Esophagus muscularis mucosa (tissue), 4 donors: ENCODE measurements around the gene SLC7A8. TPM values are rescaled to one million over a fixed set of nuclear protein-coding genes. Genes with fewer than 3 reads are reported as not detected.

Experiments
- DNase-seq: peaks from one replicate; pipeline ENCODE4 v3.0.0-alpha.2; 2017; ENCODE audit errors: extremely low spot score
- H3K27ac ChIP-seq, 4 donors: fragments of 200-600 bp; sonication (generic); replicated peaks in 1 of 4; 1 replicate in 3 of 4; 2 replicates in 1 of 4; pipeline ENCODE4 v1.5.1; 2016 to 2019; ENCODE audit warnings: mild to moderate bottlenecking in 1 of 4
- H3K27me3 ChIP-seq, 4 donors: fragments of 200-600 bp; sonication (generic); one replicate each; pipeline versions ENCODE4 v1.5.1 to v1.6.0; 2016 to 2019
- H3K36me3 ChIP-seq, 4 donors: fragments of 200-600 bp; sonication (generic); one replicate each; pipeline ENCODE4 v1.5.1; 2016 to 2019
- H3K4me1 ChIP-seq, 4 donors: fragments of 200-600 bp; sonication (generic); one replicate each; pipeline ENCODE4 v1.5.1; 2016 to 2019
- H3K4me3 ChIP-seq, 4 donors: fragments of 200-600 bp; sonication (generic); 1 replicate in 2 of 4; 2 replicates in 2 of 4; pipeline ENCODE4 v1.5.1; 2016 to 2019; ENCODE audit warnings: mild to moderate bottlenecking in 4 of 4, moderate library complexity in 1 of 4
- H3K9me3 ChIP-seq, 4 donors: fragments of 200-600 bp; sonication (generic); 1 replicate in 3 of 4; 2 replicates in 1 of 4; pipeline ENCODE4 v1.5.1; 2016 to 2019
- CTCF ChIP-seq, 3 experiments: fragments of 200-600 bp in 2 of 3; fragments of 450-650 bp in 1 of 3; sonication (generic) in 2 of 3; IDR thresholded peaks; one replicate each; pipeline ENCODE4 v1.5.1; 2017 to 2019; ENCODE audit warnings: antibody characterized with exemption in 3 of 3, mild to moderate bottlenecking in 2 of 3, moderate library complexity in 1 of 3
- EP300 ChIP-seq: sonication (generic); formaldehyde crosslinking; IDR thresholded peaks from one replicate; pipeline ENCODE4 v1.6.1; 2017; ENCODE audit warnings: antibody characterized with exemption
- POLR2A ChIP-seq: fragments of 450-650 bp; IDR thresholded peaks from one replicate; pipeline ENCODE4 v1.6.1; 2017; ENCODE audit warnings: antibody characterized with exemption, moderate library complexity, mild to moderate bottlenecking, low read depth
- POLR2AphosphoS5 ChIP-seq, 2 donors: sonication (generic); formaldehyde crosslinking; IDR thresholded peaks; one replicate each; pipeline ENCODE4 v1.6.1; 2017; ENCODE audit warnings: antibody characterized with exemption in 2 of 2
- WGBS: methylation state at CpG from one replicate; pipeline ENCODE4 v1.1.5; 2018; 5-methylcytosine and 5-hydroxymethylcytosine counted together
- intact Hi-C: fragments of 100-400 bp; cut with DNase I; formaldehyde crosslinking; loops from one replicate; pipeline ENCODE4 v1.15.1; 2023
- total RNA-seq, 4 donors: library from RNA; depleted of rRNA; stranded (reverse); fragments of >200 nt; gene quantifications; one replicate each; pipeline versions ENCODE4 v1.1.0 to v1.2.1, GENCODE V29; 2016

The SLC7A8 gene
- total RNA-seq, 4 donors from 2014 or later: 19.5 to 48.3 (median 32.5) TPM

GRCh38 chr14:23182372-23183157 lies 895 bp downstream of the SLC7A8 start:
- under 1% methylated on average over 24 of the region's 24 CpGs for WGBS
- DNase-seq: no peak
- Histone ChIP-seq H3K27ac (peak overlapping the region; percentile 63 to 75 (median 70)), H3K4me3 (peak overlapping the region; percentile 54 to 69 (median 58)), H3K4me1 (peaks cover 0 to 54% (median 51%) of the 10 kb centered on the region in 4 donors), H3K27me3 (no peaks in the 10 kb centered on the region), H3K9me3 (no peaks in the 10 kb centered on the region), H3K36me3 (no peaks in the 10 kb centered on the region)
- intact Hi-C loops: no loop called here
- TF ChIP-seq POLR2A: no peak
- peak; percentile 60 to 64 for TF ChIP-seq POLR2AphosphoS5 (IDR thresholded peaks at IDR 0.05)
- TF ChIP-seq CTCF (IDR thresholded peaks at IDR 0.05): no peak
- no peak for TF ChIP-seq EP300

- WGBS: 40% methylated on average over 4 of the region's 4 CpGs
- H3K4me1 ChIP-seq: peaks cover 0 to 60% (median 57%) of the 10 kb centered on the region in 4 donors
Measured at GRCh38 chr14:23181946-23182345, 1.5 kb downstream of the SLC7A8 start.

GRCh38 chr14:23181453-23181852 lies 2.0 kb downstream of the SLC7A8 start:
- no peaks in the 10 kb centered on the region for H3K9me3 ChIP-seq
- H3K4me1 ChIP-seq: peaks cover 0 to 64% (median 59%) of the 10 kb centered on the region in 4 donors
- intact Hi-C loops: no loop called here
- 66% methylated on average over 3 of the region's 3 CpGs for WGBS
- H3K27me3 ChIP-seq: no peaks in the 10 kb centered on the region
- H3K27ac ChIP-seq: peak overlapping the region; percentile 2 to 75 (median 52)
- TF ChIP-seq POLR2AphosphoS5 (IDR thresholded peaks at IDR 0.05) (no peak), POLR2A (no peak), CTCF (IDR thresholded peaks at IDR 0.05) (no peak), EP300 (no peak)
- no peak for DNase-seq
- H3K4me3 ChIP-seq: peak overlapping the region; percentile 54 to 69 (median 58)
- H3K36me3 ChIP-seq: no peaks in the 10 kb centered on the region

More at GRCh38 chr14:23181946-23182345, 1.5 kb downstream of the SLC7A8 start:
- Histone ChIP-seq H3K27ac (peak overlapping the region; percentile 2 to 75 (median 52)), H3K4me3 (peak overlapping the region; percentile 54 to 69 (median 58)), H3K36me3 (no peaks in the 10 kb centered on the region), H3K9me3 (no peaks in the 10 kb centered on the region), H3K27me3 (no peaks in the 10 kb centered on the region)
- no peak for TF ChIP-seq EP300
- DNase-seq: no peak
- intact Hi-C loops: no loop called here

- H3K4me1 ChIP-seq: peaks cover 12 to 86% (median 78%) of the 10 kb centered on the region in 4 donors
Measured at GRCh38 chr14:23177181-23177580, 6.3 kb downstream of the SLC7A8 start.

More at GRCh38 chr14:23177181-23177580, 6.3 kb downstream of the SLC7A8 start:
- H3K36me3 ChIP-seq: no peaks in the 10 kb centered on the region
- no peak for DNase-seq
- 70% methylated on average over 2 of the region's 2 CpGs for WGBS
- no peaks in the 10 kb centered on the region for H3K27me3 ChIP-seq
- TF ChIP-seq CTCF (IDR thresholded peaks at IDR 0.05) (no peak), POLR2A (no peak), EP300 (no peak), POLR2AphosphoS5 (IDR thresholded peaks at IDR 0.05) (no peak)
- no peak overlapping the region for H3K4me3 ChIP-seq
- intact Hi-C loops: no loop called here
- H3K27ac ChIP-seq: peak overlapping the region in 1 of 4 donors; percentile 45
- no peaks in the 10 kb centered on the region for H3K9me3 ChIP-seq
